Inferior parietal cortex (tissue), 1 donor: ENCODE results near the gene PTGDR2.

Experiments used
- DNase-seq: peaks from one replicate; pipeline ENCODE4 v3.0.0-alpha.2; 2016; ENCODE audit errors: extremely low spot score

The PTGDR2 gene

DNA sequence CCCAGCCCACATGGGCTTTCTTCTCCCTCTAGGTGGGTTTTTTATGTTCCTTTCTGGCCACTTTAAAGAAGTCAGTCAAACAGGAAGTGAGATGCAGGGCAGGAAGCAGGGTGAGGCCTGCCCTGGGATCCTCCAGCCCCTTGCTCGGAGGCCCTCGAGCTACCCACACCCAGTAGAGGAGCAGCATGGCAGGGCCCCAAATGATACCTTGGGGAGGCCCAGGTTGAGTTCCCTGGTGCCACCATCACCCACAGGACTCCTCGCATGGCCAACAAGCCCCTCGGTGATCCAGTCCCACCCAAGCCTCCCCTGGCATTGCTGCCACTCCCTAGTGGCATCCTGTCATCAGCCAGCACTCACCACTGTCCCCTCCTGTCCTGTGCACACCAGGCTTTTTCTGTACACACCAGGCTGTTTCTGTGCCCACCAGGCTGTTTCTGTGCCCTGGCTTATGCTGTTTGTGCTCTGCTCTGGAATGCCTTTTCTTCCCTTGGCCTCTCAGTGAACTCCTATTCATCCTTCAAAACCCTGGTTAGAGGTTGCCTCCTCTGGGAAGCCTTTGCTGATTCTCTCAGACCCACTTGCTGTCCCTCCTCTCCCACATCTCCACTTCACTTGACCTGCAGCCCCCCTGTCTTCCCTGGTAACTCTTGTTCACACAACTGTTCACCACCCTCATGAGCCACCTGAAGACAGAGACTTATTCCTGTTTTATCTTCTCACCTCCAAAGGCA is 3.1 kb upstream of the PTGDR2 start:
- no peak for DNase-seq

- DNase-seq: no peak
Observed at GRCh38 chr11:60858236-60858635, 2.5 kb upstream of the PTGDR2 start.

DNA sequence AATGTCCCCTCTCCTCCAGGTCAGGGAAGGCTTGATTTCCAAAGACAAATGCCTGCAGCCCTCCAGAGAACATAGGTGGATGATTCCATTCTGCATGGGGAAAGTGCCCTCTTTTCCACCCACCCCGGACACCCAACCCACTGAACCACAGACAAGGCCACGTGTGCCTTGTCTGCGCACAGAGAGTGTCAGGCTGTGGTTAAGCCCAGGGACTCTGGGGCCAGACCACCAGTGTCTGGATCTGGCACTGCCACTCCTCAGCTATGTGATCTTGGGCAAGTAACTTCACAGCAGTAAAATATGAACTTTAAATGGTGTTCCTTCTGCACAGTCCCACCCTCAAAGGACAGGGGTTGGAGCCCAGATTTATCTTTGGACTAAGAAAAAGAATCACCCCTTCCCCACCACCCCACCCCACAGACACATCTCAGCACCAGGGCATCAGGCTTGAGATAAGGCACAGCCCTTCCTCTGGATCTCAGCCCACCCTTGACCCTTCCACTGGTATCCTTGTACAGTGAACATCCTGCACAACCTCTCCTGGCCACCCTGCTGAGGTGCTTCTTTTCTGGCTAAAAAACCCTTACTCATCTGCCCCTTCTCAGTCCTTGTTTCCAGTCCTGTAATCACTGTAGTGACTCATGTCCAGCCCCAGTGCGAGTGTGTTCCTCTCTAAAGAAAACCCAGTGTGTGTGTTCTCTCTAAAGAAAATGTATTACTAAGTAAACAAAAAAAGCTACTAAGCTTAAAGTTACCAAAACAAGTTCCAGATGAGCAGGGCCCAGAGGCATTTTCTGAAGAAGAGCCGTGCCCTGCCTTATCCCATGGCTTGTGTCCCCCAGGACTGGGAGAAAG is 1.9 kb upstream of the PTGDR2 start:
- no peak for DNase-seq

DNA sequence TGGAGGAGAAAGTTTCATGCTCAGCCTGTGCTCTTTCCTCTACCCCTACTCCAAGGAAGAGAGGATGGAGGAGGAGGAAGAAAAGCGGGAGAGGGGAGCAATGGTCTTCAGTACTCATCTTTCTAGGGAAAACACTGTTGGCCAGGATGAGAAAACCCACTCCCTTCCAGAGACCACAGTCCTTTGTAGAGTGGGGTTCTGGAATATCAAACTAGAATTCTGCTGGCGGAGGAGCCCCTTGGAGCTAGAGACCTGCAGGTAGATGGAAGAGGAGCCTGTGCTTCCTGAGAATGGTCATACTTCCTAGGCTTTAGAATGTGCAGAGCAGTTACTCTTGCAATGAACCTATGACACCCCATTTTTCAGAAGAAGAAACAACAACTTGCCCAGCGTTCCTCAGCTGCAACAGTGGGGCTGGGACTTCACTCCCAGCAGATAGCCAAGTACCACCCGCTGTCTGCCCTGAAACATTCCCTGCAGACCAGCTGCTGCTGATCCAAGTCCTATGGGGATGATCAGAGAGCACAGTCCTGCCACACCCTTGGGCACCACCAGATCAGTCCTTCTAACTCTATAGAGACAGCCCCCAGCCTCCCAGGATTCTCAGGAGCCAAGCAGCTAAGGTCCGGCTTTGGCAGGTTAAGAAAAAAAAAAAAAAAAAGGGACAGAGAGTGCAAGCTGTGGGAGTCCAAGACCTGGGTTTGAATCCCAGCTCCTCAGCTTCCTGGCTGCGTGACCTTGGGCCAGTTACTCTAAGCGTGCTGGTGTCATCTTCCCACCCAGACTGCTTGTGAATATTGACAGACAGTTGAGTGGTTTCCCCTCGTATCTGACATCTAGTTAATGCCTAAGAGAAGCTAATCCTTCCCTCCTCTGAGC is 664 bp downstream of the PTGDR2 start:
- no peak for DNase-seq

GRCh38 chr11:60854140-60854846 is 1.5 kb downstream of the PTGDR2 start:
- no peak for DNase-seq

DNA sequence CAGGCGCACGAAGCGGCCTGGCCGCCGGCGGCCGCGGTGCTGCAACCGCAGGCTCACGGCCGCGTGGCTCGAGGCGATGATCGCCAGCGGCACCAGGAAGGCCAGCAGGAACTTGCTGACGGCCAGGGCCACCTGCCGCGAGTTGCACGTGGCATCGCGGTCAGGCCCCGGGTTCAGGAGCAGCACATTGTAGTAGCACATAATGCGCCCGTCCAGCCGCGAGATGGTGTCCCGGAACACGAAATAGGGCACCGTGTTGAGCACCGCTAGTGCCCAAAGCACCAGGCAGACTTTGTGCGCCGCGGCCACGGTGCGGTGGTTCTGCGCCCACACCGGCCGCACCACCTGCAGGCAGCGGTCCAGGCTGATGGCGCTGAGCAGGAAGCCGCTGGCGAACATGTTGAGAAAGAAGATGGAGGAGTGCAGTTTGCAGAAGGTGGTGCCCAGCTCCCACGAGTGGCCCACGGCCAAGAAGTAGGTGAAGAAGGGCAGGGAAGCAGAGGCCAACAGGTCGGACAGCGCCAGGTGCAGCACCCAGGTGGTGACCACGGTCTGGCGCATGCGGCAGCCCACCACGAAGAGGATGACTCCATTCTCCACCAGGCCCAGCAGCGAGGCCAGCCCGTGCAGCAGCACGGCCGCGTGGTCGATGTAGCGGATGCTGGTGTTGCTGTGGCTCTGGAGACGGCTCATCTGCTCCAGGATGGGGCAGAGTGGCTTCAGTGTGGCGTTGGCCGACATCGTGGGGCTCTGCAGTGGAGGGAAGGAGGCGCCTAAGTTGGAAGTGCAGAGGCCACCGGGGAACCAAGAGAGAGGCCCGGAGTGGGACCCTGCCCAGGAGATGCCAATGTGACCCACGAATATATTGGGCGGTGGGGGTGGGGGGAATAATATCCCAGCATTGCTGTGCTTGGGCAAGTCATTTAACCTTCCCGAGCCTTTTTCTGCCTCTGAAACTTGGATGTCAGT is 2.5 kb downstream of the PTGDR2 start:
- DNase-seq: no peak

DNA sequence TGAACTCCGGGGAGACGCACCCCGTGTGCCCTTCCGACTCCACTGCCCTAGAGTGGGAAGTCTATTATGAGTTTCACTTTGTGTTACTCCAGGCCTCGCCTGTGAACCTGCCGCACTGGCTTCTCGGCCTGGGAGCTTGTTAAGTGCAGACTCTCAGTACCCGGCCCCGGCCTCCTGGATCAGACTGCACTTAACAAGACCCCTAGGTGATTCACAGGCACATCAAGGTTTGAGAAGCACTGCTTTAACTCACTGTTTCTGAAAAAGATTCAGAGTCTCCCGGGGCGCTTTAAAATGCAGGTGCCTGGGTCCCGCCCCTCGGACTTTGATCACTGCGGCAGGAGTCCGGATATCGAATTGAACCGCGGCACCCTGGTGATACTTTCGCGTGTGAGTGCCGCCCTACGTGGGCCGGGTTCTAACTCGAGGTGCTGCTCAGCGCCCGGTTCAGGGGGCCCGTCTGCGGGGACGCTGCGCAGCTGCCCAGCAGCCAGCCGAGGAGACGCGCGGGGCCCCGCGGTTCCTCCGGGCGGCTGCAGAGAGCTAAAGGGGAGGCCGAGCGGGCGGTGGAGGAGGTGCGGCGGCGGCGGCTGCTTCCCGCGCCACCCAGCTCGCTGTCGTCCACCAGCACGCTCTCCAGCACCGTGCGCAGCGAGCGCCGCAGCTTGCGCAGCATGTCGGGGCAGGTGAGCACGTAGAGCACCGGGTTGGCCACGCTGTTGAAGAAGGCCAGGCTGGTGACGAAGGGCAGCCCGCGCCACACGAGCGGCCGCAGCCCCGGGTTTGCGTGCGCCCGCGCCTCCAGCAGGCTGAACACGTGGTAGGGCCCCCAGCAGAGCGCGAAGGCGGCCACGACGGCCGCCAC is 3.4 kb downstream of the PTGDR2 start:
- DNase-seq: no peak

DNA sequence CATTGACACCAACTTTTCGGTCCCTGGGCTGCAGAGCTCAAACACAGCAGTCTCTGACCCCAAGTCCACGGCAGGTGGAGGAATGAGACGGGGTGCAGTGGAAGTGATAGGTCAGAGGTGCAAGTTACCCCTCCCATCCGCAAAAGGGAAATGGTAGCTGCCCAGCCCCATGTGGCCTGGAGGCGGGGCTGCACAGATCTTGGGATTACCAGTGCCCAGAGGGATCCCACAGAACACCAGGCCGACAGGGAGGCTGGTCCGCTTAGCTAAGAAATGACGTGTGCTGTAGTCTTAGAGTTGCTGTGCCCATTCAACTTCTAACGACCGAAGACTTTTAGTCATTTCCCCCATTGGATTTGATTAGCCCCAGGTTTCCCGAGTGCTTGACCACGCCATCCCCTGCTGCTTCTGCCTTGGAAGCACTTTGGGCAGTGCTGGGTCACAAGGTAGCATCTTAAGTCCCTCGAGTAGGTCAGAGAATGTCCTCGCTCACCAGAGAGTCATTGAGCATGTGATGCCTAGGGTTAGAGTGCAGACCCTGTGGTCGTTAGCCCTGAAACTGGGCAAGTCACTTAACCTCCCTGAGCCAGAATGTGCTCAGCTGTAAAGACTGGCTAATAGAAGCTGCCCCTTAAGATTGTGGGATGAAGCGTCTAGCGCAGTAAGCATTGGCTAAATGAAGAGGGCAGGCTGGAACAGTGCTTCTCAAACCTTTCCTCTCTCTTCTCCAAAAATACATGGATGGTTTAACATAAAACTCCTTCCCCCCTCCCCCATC is 4.2 kb downstream of the PTGDR2 start:
- no peak for DNase-seq

DNA sequence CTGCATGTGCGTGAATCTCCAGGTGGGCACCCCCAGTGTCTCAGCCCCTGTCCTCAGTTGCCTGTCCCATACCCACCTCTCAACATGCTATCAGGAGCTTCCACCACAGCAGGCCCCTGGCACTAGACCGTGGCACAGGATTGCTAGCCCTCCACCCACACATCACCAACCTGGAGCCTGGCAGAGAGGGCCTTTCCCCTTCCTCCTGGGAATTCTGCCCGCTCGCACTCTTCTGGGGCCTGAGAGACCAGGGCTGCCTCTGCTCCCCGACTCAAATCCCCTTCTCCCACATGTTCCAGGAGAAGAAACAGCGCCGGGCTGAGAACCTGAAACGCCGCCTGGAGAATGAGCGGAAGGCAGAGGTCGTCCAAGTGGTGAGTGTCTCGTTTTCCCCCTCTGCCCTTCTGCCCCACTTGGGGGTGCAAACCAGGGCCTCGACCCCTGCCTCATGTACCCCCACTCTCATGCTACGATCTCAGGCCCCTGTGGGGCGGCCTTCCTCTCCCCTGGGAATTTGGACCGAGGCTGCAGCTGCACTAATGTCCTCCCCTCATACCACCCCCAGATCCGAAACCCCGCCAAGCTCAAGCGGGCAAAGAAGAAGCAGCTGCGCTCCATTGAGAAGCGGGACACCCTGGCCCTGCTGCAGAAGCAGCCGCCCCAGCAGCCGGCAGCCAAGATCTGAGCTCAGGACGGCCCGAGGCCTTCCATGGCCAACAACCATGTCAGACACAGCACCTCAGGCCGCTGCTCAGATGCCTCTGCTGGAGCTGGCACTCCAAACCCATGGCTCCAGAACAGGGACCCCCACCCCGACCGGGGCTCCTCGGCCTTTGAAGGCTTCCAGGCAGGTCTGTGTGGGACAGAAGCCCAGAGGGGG is 5.9 kb downstream of the PTGDR2 start:
- no peak for DNase-seq

GRCh38 chr11:60848714-60849151 is 7.0 kb downstream of the PTGDR2 start:
- DNase-seq: no peak

- DNase-seq: no peak
Observed at GRCh38 chr11:60847896-60848295, 7.9 kb downstream of the PTGDR2 start.

- DNase-seq: no peak
Observed at GRCh38 chr11:60847281-60847680, 8.5 kb downstream of the PTGDR2 start.

DNA sequence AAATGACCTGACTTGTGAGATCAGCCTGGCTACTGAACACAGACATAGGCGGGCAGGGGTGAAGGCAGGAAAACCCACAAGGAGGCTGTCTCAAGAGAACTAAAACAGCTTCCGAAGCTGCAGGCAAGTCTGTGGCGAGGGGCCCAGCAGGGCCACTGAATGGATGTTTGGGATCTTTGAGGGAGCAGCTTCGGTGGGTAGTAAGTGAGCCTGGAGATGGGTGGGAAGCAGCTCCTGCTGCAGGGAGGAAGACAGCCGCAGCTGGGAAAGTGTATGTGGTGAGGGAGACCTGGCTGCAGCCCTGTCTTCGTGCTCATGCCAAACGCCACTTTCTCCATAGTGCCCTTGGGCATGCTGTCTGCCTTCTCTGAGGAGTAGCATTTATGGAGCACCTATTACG is 10.4 kb downstream of the PTGDR2 start:
- DNase-seq: no peak

DNA sequence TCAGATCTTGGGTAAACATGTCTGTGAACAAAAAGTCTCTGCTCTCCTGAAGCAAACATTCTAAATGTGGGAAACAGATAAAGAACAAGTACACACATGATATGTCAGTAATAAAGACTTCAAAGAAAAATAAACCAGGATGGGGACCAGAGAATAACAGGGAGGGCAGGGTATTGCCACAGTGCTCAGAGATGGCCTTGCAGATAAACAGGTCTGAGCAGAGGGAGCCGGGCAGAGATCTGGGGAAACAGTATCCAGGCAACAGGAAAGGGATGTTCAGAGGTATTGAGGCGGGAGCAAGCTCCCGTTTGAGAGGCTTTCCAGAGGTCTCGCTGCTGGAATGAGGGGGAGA is 10.9 kb downstream of the PTGDR2 start:
- no peak for DNase-seq

- no peak for DNase-seq
Observed at GRCh38 chr11:60844045-60844869, 11.5 kb downstream of the PTGDR2 start.

DNA sequence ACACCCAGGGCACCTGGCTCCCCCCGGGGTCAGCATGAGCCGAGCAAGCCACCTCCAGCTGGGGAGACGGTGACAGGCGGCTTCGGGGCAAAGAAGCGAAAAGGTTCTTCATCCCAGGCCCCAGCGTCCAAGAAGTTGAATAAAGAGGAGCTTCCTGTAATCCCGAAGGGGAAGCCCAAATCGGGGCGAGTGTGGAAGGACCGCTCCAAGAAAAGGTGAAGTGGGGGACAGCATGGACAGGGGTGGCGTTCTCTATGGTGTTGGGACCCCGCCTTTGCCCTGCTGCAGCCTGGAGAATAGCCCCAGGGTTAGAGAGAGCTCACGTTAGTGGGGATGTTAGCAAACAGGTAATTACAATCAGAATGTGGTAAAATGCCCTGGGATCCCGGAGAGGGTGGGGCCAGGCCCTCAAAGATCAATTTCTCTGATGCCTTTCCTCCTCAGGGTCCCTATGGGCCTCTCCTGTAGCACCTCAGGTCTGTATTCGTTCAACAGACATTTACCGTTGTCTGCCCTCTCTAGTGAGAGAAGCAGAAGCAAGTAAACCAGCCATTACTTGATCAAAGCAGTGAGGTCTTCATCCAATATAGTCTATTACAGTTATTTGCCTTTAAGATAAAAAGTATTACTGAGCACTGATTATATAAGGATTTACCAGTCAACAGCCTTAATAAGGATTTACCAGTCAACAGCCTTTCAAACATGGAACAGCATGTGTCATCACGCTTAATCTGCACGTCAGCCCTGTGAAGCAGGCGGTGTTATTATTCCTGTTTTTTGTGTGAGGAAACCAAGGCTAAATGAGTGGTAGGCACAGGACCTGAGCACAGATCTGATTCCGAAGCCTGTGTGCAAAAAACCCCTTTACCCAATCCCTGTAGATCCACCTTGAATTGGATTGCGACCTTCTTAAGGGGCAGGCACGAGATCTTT is 12.8 kb downstream of the PTGDR2 start:
- no peak for DNase-seq
